ENCODE data around the gene UNC5B. TPM values are rescaled to one million over a fixed set of nuclear protein-coding genes. Genes with fewer than 3 reads are reported as not detected.

UNC5B gene
- total RNA-seq, 1 experiment from 2014 or later: 22.0 TPM

DNA sequence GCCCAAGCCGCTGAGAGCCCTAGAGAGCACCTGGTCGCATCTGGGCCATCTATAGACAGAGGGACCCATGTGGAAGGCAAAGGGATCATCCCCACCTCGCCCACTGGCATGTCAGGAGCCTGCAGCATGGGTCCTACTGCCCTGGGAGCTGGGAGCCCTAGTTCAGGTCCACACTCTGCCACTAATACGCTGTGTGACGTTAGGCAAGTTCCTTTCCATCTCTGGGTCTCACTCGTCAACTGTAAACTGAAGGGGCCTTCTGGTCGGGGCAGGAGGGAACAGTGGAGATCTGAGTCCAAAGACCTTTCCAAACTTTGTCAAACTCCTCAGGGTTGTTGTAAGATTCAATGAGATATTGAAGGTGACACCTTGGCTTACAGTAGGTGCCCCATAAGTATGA is 23.4 kb downstream of the UNC5B start:
- Histone ChIP-seq H3K27me3 (ENCODE audit: insufficient read depth, low read length) (no peaks in the 10 kb centered on the region), H2AFZ (ENCODE audit: low read depth, low read length, poor library complexity, severe bottlenecking) (no peak overlapping the region), H3K9ac (ENCODE audit: low read length) (no peak overlapping the region), H3K9me2 (ENCODE audit: insufficient read depth) (no peaks in the 10 kb centered on the region), H3K4me2 (ENCODE audit: low read length) (no peak overlapping the region), H3K79me2 (ENCODE audit: insufficient read depth, low read length) (no peaks in the 10 kb centered on the region), H3K4me3 (replicated peaks in 1 of 2; ENCODE audit: low read depth in 1 of 2, low read length in 2 of 2) (no peak overlapping the region), H4K20me1 (ENCODE audit: insufficient read depth) (no peaks in the 10 kb centered on the region), H3K9me3 (ENCODE audit: control insufficient read depth in 1 of 2, insufficient read depth in 1 of 2, low read depth in 1 of 2, low read length in 2 of 2) (no peaks in the 10 kb centered on the region), H3K4me1 (ENCODE audit: control insufficient read depth in 1 of 2, insufficient read depth in 2 of 2, low read length in 2 of 2) (no peaks in the 10 kb centered on the region), H3K27ac (ENCODE audit: low read depth, low read length) (no peak overlapping the region), H3K36me3 (ENCODE audit: control insufficient read depth in 1 of 2, insufficient read depth in 2 of 2, low read length in 2 of 2) (no peaks in the 10 kb centered on the region)
- DNase-seq (ENCODE audit: low read depth, low spot score): no peak
- ChIA-PET RAD21 (ENCODE audit: low non-redundant PET in 1 of 2, low total read pairs in 2 of 2, uncharacterized antibody in 2 of 2, unreplicated experiment in 2 of 2) (no interaction called here), POLR2A (interaction anchor here (0.6 kb wide), 1 partner anchor 14 kb away, joined by 3 read pairs; no protein-coding TSS in a partner anchor), CTCF (no interaction called here)
- TF ChIP-seq FOSL1 (IDR thresholded peaks at IDR 0.05; ENCODE audit: low read depth) (no peak), ELF1 (IDR thresholded peaks at IDR 0.05; ENCODE audit: borderline replicate concordance, low read depth) (no peak), YY1 (IDR thresholded peaks at IDR 0.05; ENCODE audit: extremely low read depth, insufficient replicate concordance, low read depth, low read length) (no peak), CEBPB (IDR thresholded peaks at IDR 0.05; ENCODE audit: low read depth) (no peak), ZFX (IDR thresholded peaks at IDR 0.05) (no peak), JUND (IDR thresholded peaks at IDR 0.05) (no peak), SRF (IDR thresholded peaks at IDR 0.05; ENCODE audit: low read depth) (no peak), EZH2 (IDR thresholded peaks at IDR 0.05) (no peak), ZNF274 (IDR thresholded peaks at IDR 0.05; ENCODE audit: low read depth, low read length) (no peak), POLR2AphosphoS5 (IDR thresholded peaks at IDR 0.05; ENCODE audit: low read depth, low read length) (no peak)
- TF ChIP-seq, protein P1, sequence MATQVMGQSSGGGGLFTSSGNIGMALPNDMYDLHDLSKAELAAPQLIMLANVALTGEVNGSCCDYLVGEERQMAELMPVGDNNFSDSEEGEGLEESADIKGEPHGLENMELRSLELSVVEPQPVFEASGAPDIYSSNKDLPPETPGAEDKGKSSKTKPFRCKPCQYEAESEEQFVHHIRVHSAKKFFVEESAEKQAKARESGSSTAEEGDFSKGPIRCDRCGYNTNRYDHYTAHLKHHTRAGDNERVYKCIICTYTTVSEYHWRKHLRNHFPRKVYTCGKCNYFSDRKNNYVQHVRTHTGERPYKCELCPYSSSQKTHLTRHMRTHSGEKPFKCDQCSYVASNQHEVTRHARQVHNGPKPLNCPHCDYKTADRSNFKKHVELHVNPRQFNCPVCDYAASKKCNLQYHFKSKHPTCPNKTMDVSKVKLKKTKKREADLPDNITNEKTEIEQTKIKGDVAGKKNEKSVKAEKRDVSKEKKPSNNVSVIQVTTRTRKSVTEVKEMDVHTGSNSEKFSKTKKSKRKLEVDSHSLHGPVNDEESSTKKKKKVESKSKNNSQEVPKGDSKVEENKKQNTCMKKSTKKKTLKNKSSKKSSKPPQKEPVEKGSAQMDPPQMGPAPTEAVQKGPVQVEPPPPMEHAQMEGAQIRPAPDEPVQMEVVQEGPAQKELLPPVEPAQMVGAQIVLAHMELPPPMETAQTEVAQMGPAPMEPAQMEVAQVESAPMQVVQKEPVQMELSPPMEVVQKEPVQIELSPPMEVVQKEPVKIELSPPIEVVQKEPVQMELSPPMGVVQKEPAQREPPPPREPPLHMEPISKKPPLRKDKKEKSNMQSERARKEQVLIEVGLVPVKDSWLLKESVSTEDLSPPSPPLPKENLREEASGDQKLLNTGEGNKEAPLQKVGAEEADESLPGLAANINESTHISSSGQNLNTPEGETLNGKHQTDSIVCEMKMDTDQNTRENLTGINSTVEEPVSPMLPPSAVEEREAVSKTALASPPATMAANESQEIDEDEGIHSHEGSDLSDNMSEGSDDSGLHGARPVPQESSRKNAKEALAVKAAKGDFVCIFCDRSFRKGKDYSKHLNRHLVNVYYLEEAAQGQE (IDR thresholded peaks at IDR 0.05; ENCODE audit: low read depth): no peak
- TF ChIP-seq, protein P2, sequence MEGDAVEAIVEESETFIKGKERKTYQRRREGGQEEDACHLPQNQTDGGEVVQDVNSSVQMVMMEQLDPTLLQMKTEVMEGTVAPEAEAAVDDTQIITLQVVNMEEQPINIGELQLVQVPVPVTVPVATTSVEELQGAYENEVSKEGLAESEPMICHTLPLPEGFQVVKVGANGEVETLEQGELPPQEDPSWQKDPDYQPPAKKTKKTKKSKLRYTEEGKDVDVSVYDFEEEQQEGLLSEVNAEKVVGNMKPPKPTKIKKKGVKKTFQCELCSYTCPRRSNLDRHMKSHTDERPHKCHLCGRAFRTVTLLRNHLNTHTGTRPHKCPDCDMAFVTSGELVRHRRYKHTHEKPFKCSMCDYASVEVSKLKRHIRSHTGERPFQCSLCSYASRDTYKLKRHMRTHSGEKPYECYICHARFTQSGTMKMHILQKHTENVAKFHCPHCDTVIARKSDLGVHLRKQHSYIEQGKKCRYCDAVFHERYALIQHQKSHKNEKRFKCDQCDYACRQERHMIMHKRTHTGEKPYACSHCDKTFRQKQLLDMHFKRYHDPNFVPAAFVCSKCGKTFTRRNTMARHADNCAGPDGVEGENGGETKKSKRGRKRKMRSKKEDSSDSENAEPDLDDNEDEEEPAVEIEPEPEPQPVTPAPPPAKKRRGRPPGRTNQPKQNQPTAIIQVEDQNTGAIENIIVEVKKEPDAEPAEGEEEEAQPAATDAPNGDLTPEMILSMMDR (IDR thresholded peaks at IDR 0.05 in 2 of 3, conservative IDR thresholded peaks at IDR 0.05 in 1 of 3; ENCODE audit: borderline replicate concordance in 1 of 3, insufficient read depth in 1 of 3, low read depth in 2 of 3, low read length in 2 of 3): no peak
- TF ChIP-seq, protein P3, sequence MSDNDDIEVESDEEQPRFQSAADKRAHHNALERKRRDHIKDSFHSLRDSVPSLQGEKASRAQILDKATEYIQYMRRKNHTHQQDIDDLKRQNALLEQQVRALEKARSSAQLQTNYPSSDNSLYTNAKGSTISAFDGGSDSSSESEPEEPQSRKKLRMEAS (IDR thresholded peaks at IDR 0.05): no peak
- TF ChIP-seq, protein P4, sequence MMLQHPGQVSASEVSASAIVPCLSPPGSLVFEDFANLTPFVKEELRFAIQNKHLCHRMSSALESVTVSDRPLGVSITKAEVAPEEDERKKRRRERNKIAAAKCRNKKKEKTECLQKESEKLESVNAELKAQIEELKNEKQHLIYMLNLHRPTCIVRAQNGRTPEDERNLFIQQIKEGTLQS (IDR thresholded peaks at IDR 0.05): no peak
- ATAC-seq: no peak
- BruUV-seq (replicated peaks): no TSS peak
- intact Hi-C loops (cut with micrococcal nuclease): no loop called here

All from HCT116 (cell line).